ENCODE measurements around the gene GPATCH3.

The GPATCH3 gene

GRCh38 chr1:26844424-26845196 is 55.7 kb downstream of the GPATCH3 start:
- no peak overlapping the region for H3K4me3 ChIP-seq (replicated peaks in 1 of 2; ENCODE audit: low read depth in 2 of 2, low read length in 2 of 2)
- TF ChIP-seq CTCF (IDR thresholded peaks at IDR 0.05; ENCODE audit: low read depth, low read length), result no peak
- no peak for DNase-seq (ENCODE audit: low read depth in 2 of 2)
